MM.1S (cell line): ENCODE measurements around the gene PHTF2.

Experiments used
- CTCF ChIP-seq: fragments of 300-600 bp; sonication (generic); IDR thresholded peaks from 2 replicates; pipeline ENCODE4 v1.5.1; 2016; ENCODE audit warnings: antibody characterized with exemption, low read length, mixed read lengths
- EZH2 ChIP-seq: fragments of 300-600 bp; sonication (generic); optimal IDR thresholded peaks from 2 replicates; pipeline ENCODE3; 2017; ENCODE audit warnings: low read depth, mild to moderate bottlenecking, antibody characterized with exemption, low read length, mixed read lengths

DNA sequence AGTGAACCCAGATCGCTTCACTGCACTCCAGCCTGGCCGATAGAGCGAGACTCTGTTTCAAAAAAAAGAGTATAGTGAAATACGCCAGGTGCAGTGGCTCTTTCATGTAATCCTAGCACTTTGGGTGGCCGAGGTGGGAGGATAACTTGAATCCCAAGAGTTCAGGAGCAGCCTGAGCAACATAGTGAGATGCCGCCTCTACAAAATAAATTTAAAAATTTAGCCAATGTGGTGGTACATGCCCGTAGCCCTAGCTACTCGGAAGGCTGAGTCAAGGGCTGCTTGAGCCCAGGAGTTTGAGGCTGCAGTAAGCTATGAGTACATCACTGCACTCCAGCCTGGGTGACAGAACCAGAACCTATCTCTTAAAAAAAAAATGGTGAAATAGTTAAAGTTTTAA is 28.3 kb upstream of the PHTF2 start:
- TF ChIP-seq CTCF, result no peak
- TF ChIP-seq EZH2, result no peak
